GM12878 (cell line): Measurements from ENCODE around the gene MCRIP2. TPM values are rescaled to one million over a fixed set of nuclear protein-coding genes. Genes with fewer than 3 reads are reported as not detected.

Experiments
- ATAC-seq: fragments of 200-7000 bp; cut with Tn5 transposase; 3 replicates; pipeline ENCODE4 v1.9.1; 2020; ENCODE audit warnings: mild to moderate bottlenecking, moderate library complexity
- BruUV-seq: library from RNA; stranded (reverse); fragments of 400-500 nt; replicated peaks from 2 replicates; lab custom pipeline; 2021; lab: Mats Ljungman, UMichigan
- CTCF ChIA-PET: fragments of 300-600 bp; sonication (Branson Sonifier 250); formaldehyde crosslinking; extraction: SDS; loops from one replicate; lab custom pipeline; 2021; ENCODE audit warnings: inconsistent platforms; lab: Yijun Ruan, JAX
- POLR2A ChIA-PET: fragments of 350-600 bp; formaldehyde crosslinking; extraction: SDS; loops from one replicate; lab custom pipeline; 2021; ENCODE audit warnings: inconsistent platforms; lab: Charles Lee
- RAD21 ChIA-PET: fragments of 300-600 bp; sonication (Branson Sonifier 250); formaldehyde crosslinking; loops from one replicate; lab custom pipeline; 2023; ENCODE audit warnings: antibody characterized with exemption; ENCODE audit not compliant: unreplicated experiment; lab: Charles Lee
- SMC1A ChIA-PET: fragments of 300-600 bp; sonication (Branson Sonifier 250); formaldehyde crosslinking; loops from one replicate; lab custom pipeline; 2023; ENCODE audit not compliant: unreplicated experiment, uncharacterized antibody; lab: Charles Lee
- DNase-seq: peaks from one replicate; pipeline ENCODE4 v3.0.0-alpha.2; 2011; ENCODE audit warnings: low read depth, low spot score
- FAIRE-seq: peaks from 3 replicates; lab custom pipeline; 2011; peaks lifted over from hg19 to GRCh38; lab: Jason Lieb, UNC
- H2AFZ ChIP-seq: 2 replicates; pipeline ENCODE4 v1.6.0; 2011; ENCODE audit warnings: low read depth, low read length, control low read depth; ENCODE audit not compliant: control insufficient read depth
- H3K27ac ChIP-seq: 2 replicates; pipeline ENCODE4 v1.5.1; 2011; ENCODE audit warnings: control low read depth; ENCODE audit not compliant: control insufficient read depth, insufficient read depth
- H3K27me3 ChIP-seq, 2 experiments: replicated peaks in 1 of 2; 2 replicates each; pipeline versions ENCODE4 v1.6.0 to v1.6.1; 2011; ENCODE audit warnings: low read length in 1 of 2; ENCODE audit not compliant: control insufficient read depth in 2 of 2, insufficient read depth in 2 of 2
- H3K36me3 ChIP-seq, 2 experiments: 2 replicates each; pipeline ENCODE4 v1.5.1; 2011; ENCODE audit warnings: low read length in 1 of 2; ENCODE audit not compliant: control insufficient read depth in 2 of 2, insufficient read depth in 2 of 2
- H3K4me1 ChIP-seq: 2 replicates; pipeline ENCODE4 v1.6.1; 2011; ENCODE audit warnings: mild to moderate bottlenecking, low read length, moderate library complexity, mixed read lengths; ENCODE audit not compliant: control insufficient read depth, insufficient read depth
- H3K4me2 ChIP-seq: 2 replicates; pipeline ENCODE4 v1.6.0; 2011; ENCODE audit warnings: control low read depth; ENCODE audit not compliant: control insufficient read depth, insufficient read depth
- H3K4me3 ChIP-seq: fragments of 200-600 bp; sonication (generic); 2 replicates; pipeline ENCODE4 v1.5.1; 2016
- H3K79me2 ChIP-seq: 2 replicates; pipeline ENCODE4 v1.6.0; 2011; ENCODE audit warnings: low read length; ENCODE audit not compliant: control insufficient read depth, insufficient read depth
- H3K9ac ChIP-seq: 2 replicates; pipeline ENCODE4 v1.8.0; 2011; ENCODE audit warnings: low read length, control low read depth, mixed read lengths; ENCODE audit not compliant: control insufficient read depth, insufficient read depth
- H3K9me3 ChIP-seq: replicated peaks from 3 replicates; pipeline ENCODE4 v1.5.1; 2011; ENCODE audit warnings: mild to moderate bottlenecking, low read length; ENCODE audit not compliant: control insufficient read depth, insufficient read depth
- H4K20me1 ChIP-seq: 2 replicates; pipeline ENCODE4 v1.6.0; 2011; ENCODE audit not compliant: control insufficient read depth, insufficient read depth
- BCL11A ChIP-seq: IDR thresholded peaks from 2 replicates; pipeline ENCODE4 v1.6.1; 2011; ENCODE audit warnings: low read depth, low read length
- CHD2 ChIP-seq: IDR thresholded peaks from 2 replicates; pipeline ENCODE4 v1.6.1; 2011; ENCODE audit warnings: low read depth, low read length, improper control_type of control experiment, borderline replicate concordance
- FOXK2 ChIP-seq: fragments of 450-650 bp; IDR thresholded peaks from 2 replicates; pipeline ENCODE4 v1.6.1; 2017; ENCODE audit warnings: mild to moderate bottlenecking, moderate library complexity
- GABPA ChIP-seq: IDR thresholded peaks from 2 replicates; pipeline ENCODE4 v1.6.1; 2014; ENCODE audit warnings: antibody characterized with exemption, low read depth, mild to moderate bottlenecking, inconsistent platforms
- HDAC2 ChIP-seq: fragments of 200-600 bp; sonication (generic); IDR thresholded peaks from 2 replicates; pipeline ENCODE4 v1.6.1; 2017
- IKZF1 ChIP-seq: fragments of 450-650 bp; conservative IDR thresholded peaks from 2 replicates; pipeline ENCODE4 v1.6.1; 2017; ENCODE audit warnings: antibody characterized with exemption, mild to moderate bottlenecking
- KAT2A ChIP-seq: conservative IDR thresholded peaks from 2 replicates; pipeline ENCODE4 v1.6.1; 2011; ENCODE audit warnings: low read depth, low read length; ENCODE audit not compliant: control insufficient read depth
- KLF5 ChIP-seq: fragments of 450-650 bp; IDR thresholded peaks from 2 replicates; pipeline ENCODE4 v1.6.1; 2014; ENCODE audit warnings: mild to moderate bottlenecking; ENCODE audit not compliant: partially characterized antibody
- NRF1 ChIP-seq: conservative IDR thresholded peaks from 2 replicates; pipeline ENCODE4 v1.6.1; 2011; ENCODE audit warnings: mild to moderate bottlenecking, low read depth, low read length, improper control_type of control experiment
- POU2F2 ChIP-seq: IDR thresholded peaks from 3 replicates; pipeline ENCODE4 v1.6.1; 2011; ENCODE audit warnings: low read depth, mild to moderate bottlenecking, low read length, borderline replicate concordance
- RCOR1 ChIP-seq: conservative IDR thresholded peaks from 2 replicates; pipeline ENCODE4 v1.6.1; 2012; ENCODE audit warnings: low read depth, low read length, improper control_type of control experiment
- RFX5 ChIP-seq: IDR thresholded peaks from 2 replicates; pipeline ENCODE4 v1.6.1; 2011; ENCODE audit warnings: low read depth, low read length, improper control_type of control experiment
- SPI1 ChIP-seq: IDR thresholded peaks from 2 replicates; pipeline ENCODE4 v1.6.1; 2011; ENCODE audit warnings: low read depth, mild to moderate bottlenecking, low read length, moderate library complexity, borderline replicate concordance; ENCODE audit not compliant: insufficient read depth
- SUPT20H ChIP-seq: IDR thresholded peaks from 2 replicates; pipeline ENCODE4 v1.6.1; 2011; ENCODE audit warnings: low read depth, mild to moderate bottlenecking, low read length, moderate library complexity, borderline replicate concordance; ENCODE audit not compliant: control insufficient read depth
- WGBS: methylation state at CpG from one replicate; pipeline ENCODE4 v1.1.6; 2016; ENCODE audit warnings: low lambda C conversion rate; ENCODE audit not compliant: insufficient replicate concordance, insufficient coverage; ENCODE audit errors: missing lambda C conversion rate; 5-methylcytosine and 5-hydroxymethylcytosine counted together
- in situ Hi-C: fragments of 300-500 bp; cut with MboI; formaldehyde crosslinking; loops from 9 replicates; pipeline ENCODE4 v1.14.3; 2018; ENCODE audit warnings: mixed read lengths
- intact Hi-C: fragments of 100-400 bp; cut with micrococcal nuclease; formaldehyde crosslinking; loops from one replicate; pipeline ENCODE4 v1.14.2; 2022; ENCODE audit not compliant: unreplicated experiment
- polyA plus RNA-seq, 11 experiments: library from polyadenylated mRNA; depleted of rRNA in 4 of 11; unstranded in 6 of 11; stranded (reverse) in 5 of 11; fragments of >200 nt; fragmentation: Nextera tagmentation in 4 of 11; fragmentation: Illumina TruSeq in 1 of 11; extraction: Ambion mirVana in 4 of 11; extraction: Trizol in 1 of 11; gene quantifications; 1 replicate in 1 of 11; 2 replicates in 10 of 11; pipeline versions ENCODE4 v1.2.1 to v1.2.3, GENCODE V29; 2011 to 2016; ENCODE audit warnings: inconsistent platforms in 2 of 11, missing spikeins in 2 of 11, low read depth in 1 of 11
- total RNA-seq, 4 experiments: library from RNA; depleted of rRNA in 3 of 4; stranded (reverse); fragments of >200 nt in 3 of 4; fragmentation: Illumina TruSeq in 1 of 4; extraction: Trizol in 1 of 4; gene quantifications; 2 replicates each; pipeline versions ENCODE4 v1.2.1 to v1.2.3, GENCODE V29; 2013 to 2021
- TF ChIP-seq, protein P1 (sequence below), 3 experiments: IDR thresholded peaks in 2 of 3; conservative IDR thresholded peaks in 1 of 3; 2 replicates each; pipeline ENCODE4 v1.5.1; 2011; ENCODE audit warnings: low read depth in 3 of 3, low read length in 3 of 3, mild to moderate bottlenecking in 3 of 3, control low read depth in 2 of 3, moderate library complexity in 2 of 3, inconsistent platforms in 1 of 3, mixed read lengths in 1 of 3; ENCODE audit not compliant: control insufficient read depth in 2 of 3, insufficient read depth in 1 of 3; ENCODE audit errors: extremely low read depth in 1 of 3
- TF ChIP-seq, protein P2 (sequence below): fragments of 450-650 bp; IDR thresholded peaks from 2 replicates; pipeline ENCODE4 v1.6.1; 2018; ENCODE audit warnings: mild to moderate bottlenecking, low read depth, moderate library complexity; ENCODE audit not compliant: partially characterized antibody
- TF ChIP-seq, protein P3 (sequence below): fragments of 450-650 bp; IDR thresholded peaks from 2 replicates; pipeline ENCODE4 v1.6.1; 2016; ENCODE audit warnings: mild to moderate bottlenecking

MCRIP2 gene
- total and polyA plus RNA-seq, 10 of the 15 experiments (the other 5 are each of a cell fraction or from before 2014, with no cell fraction given): 0.19 to 93.1 (median 57.9) TPM

DNA sequence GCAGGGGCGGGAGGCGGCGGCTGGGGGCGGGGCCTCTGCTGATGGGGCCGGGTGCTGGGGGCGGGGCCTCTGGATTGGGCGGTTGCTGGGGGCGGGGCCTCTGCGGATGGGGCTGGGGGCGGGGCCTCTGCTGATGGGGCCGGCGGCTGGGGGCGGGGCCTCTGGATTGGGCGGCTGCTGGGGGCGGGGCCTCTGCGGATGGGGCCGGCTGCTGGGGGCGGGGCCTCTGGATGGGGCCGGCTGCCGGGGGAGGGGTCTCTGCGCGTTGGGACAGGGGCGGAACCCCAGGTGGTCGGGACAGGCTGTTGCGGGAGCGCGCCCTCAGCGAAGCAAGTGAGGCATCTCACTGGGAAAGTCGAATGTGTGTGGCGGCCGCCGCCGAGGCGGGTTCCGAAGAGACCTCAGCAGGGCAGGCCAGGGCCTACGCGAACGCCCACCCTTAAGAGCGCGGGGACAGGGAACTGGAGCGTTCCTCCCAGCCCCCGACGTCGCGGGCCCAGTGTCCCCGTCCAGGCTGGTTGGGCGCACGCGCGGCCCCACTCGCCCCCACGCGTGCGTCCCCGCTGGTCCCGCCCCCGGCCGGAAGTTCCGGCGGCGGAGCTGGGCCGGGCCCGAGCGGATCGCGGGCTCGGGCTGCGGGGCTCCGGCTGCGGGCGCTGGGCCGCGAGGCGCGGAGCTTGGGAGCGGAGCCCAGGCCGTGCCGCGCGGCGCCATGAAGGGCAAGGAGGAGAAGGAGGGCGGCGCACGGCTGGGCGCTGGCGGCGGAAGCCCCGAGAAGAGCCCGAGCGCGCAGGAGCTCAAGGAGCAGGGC lies 38.4 kb downstream of the MCRIP2 start, which contains the start of gene STUB1:
Gene STUB1 (plus strand): TSS at position 597 of the 811 bp plus-strand sequence. CDS start 116 bp downstream, at position 713.
- Histone ChIP-seq H4K20me1 (peaks cover 6% of the 10 kb centered on the region; the same call in 1 of the 2 replicates), H3K27me3 (no peaks in the 10 kb centered on the region), H3K9ac (peak within 1 kb of the TSS; percentile 88), H3K4me1 (peaks cover 15% of the 10 kb centered on the region), H3K4me2 (peak within 1 kb of the TSS; percentile 98), H3K79me2 (peaks cover 24% of the 10 kb centered on the region), H2AFZ (peak within 1 kb of the TSS; percentile 89), H3K4me3 (peak within 1 kb of the TSS; percentile 77), H3K36me3 (peaks cover 6 to 7% of the 10 kb centered on the region in 2 experiments; a peak in 2 of 4 replicates), H3K27ac (peak within 1 kb of the TSS; percentile 53), H3K9me3 (no peaks in the 10 kb centered on the region)
- intact Hi-C loops: loop anchor here (5.0 kb wide), 1 partner anchor 43 kb away; the partner anchor contains the start of gene METTL26
- ChIA-PET SMC1A (no interaction called here), POLR2A (interaction anchor here (1.0 to 2.0 kb wide), 6 partner anchors 10 to 43 kb away, joined by 3 to 13 read pairs (median 4); partner anchors contain the start of genes RHOT2 and WDR24), RAD21 (interaction anchor here (0.9 kb wide), 2 partner anchors 14 to 41 kb away, joined by 3 read pairs; partner anchors contain the start of gene ANTKMT), CTCF (interaction anchor here (1.0 to 1.5 kb wide), 2 partner anchors 10 to 13 kb away, joined by 3 to 4 read pairs; partner anchors contain the start of genes RHOT2 and WDR24)
- FAIRE-seq: peak; percentile 57
- ATAC-seq: peak; percentile 74
- WGBS: 4% methylated on average over 31 of the region's 91 CpGs
- BruUV-seq: no TSS peak
- in situ Hi-C loops: no loop called here
- DNase-seq: no peak
- no peak for TF ChIP-seq BCL11A
- TF ChIP-seq, protein P1, sequence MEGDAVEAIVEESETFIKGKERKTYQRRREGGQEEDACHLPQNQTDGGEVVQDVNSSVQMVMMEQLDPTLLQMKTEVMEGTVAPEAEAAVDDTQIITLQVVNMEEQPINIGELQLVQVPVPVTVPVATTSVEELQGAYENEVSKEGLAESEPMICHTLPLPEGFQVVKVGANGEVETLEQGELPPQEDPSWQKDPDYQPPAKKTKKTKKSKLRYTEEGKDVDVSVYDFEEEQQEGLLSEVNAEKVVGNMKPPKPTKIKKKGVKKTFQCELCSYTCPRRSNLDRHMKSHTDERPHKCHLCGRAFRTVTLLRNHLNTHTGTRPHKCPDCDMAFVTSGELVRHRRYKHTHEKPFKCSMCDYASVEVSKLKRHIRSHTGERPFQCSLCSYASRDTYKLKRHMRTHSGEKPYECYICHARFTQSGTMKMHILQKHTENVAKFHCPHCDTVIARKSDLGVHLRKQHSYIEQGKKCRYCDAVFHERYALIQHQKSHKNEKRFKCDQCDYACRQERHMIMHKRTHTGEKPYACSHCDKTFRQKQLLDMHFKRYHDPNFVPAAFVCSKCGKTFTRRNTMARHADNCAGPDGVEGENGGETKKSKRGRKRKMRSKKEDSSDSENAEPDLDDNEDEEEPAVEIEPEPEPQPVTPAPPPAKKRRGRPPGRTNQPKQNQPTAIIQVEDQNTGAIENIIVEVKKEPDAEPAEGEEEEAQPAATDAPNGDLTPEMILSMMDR (IDR thresholded peaks at IDR 0.05 in 2 of 3, conservative IDR thresholded peaks at IDR 0.05 in 1 of 3; ENCODE audit: control insufficient read depth in 2 of 3, extremely low read depth in 1 of 3, insufficient read depth in 1 of 3, low read depth in 3 of 3, low read length in 3 of 3): no peak
- TF ChIP-seq CHD2: no peak
- TF ChIP-seq FOXK2: no peak
- TF ChIP-seq SUPT20H: no peak
- TF ChIP-seq NRF1: peak; percentile 57
- no peak for TF ChIP-seq RFX5
- no peak for TF ChIP-seq KAT2A
- peak; percentile 34 for TF ChIP-seq KLF5
- TF ChIP-seq POU2F2: peak; percentile 32; the same call in 1 of the 3 replicates
- no peak for TF ChIP-seq HDAC2
- TF ChIP-seq, protein P2, sequence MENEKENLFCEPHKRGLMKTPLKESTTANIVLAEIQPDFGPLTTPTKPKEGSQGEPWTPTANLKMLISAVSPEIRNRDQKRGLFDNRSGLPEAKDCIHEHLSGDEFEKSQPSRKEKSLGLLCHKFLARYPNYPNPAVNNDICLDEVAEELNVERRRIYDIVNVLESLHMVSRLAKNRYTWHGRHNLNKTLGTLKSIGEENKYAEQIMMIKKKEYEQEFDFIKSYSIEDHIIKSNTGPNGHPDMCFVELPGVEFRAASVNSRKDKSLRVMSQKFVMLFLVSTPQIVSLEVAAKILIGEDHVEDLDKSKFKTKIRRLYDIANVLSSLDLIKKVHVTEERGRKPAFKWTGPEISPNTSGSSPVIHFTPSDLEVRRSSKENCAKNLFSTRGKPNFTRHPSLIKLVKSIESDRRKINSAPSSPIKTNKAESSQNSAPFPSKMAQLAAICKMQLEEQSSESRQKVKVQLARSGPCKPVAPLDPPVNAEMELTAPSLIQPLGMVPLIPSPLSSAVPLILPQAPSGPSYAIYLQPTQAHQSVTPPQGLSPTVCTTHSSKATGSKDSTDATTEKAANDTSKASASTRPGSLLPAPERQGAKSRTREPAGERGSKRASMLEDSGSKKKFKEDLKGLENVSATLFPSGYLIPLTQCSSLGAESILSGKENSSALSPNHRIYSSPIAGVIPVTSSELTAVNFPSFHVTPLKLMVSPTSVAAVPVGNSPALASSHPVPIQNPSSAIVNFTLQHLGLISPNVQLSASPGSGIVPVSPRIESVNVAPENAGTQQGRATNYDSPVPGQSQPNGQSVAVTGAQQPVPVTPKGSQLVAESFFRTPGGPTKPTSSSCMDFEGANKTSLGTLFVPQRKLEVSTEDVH: no peak
- no peak for TF ChIP-seq SPI1
- no peak for TF ChIP-seq RCOR1
- TF ChIP-seq IKZF1: peak; percentile 96
- TF ChIP-seq, protein P3, sequence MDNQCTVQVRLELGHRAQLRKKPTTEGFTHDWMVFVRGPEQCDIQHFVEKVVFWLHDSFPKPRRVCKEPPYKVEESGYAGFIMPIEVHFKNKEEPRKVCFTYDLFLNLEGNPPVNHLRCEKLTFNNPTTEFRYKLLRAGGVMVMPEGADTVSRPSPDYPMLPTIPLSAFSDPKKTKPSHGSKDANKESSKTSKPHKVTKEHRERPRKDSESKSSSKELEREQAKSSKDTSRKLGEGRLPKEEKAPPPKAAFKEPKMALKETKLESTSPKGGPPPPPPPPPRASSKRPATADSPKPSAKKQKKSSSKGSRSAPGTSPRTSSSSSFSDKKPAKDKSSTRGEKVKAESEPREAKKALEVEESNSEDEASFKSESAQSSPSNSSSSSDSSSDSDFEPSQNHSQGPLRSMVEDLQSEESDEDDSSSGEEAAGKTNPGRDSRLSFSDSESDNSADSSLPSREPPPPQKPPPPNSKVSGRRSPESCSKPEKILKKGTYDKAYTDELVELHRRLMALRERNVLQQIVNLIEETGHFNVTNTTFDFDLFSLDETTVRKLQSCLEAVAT: no peak
- no peak; the same call in 1 of the 2 replicates for TF ChIP-seq GABPA
